ENCODE data around the gene ZNF780B. TPM values are rescaled to one million over a fixed set of nuclear protein-coding genes. Genes with fewer than 3 reads are reported as not detected.

ZNF780B gene
- total and polyA plus RNA-seq, 11 donors, result 4.7 to 35.2 (median 17.3) TPM

DNA sequence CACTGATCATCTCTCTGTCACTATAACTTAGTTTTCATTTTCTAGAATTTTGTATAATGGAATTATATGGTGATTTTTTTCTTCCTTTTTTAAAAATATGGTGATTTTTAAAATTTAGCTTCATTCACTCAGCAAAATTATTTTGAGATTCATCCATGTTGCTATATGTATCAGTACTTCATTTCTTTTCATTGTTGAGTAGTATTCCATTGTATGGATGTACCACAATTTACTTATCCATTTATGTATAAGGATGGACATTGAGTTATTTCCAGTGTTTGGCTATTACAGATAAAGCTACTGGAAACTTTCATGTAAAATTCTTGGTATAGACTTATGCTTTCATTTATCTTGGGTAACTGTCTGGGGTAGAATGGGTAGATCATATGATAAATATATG lies 46.4 kb downstream of the ZNF780B start:
- no peak overlapping the region for H3K27ac ChIP-seq
- H3K9me3 ChIP-seq, result peaks cover 0 to 55% (median 31%) of the 10 kb centered on the region in 12 donors
- H3K27me3 ChIP-seq, result no peaks in the 10 kb centered on the region
- peaks cover 10 to 86% (median 70%) of the 10 kb centered on the region in 9 donors for H3K36me3 ChIP-seq
- TF ChIP-seq POLR2A (IDR thresholded peaks at IDR 0.05), result no peak
- DNase-seq (no peak), ATAC-seq (no peak)
- no peak overlapping the region for H3K4me3 ChIP-seq
- intact Hi-C loops (cut with DNase I), result loop anchor here in 2 of 10 donors (10.0 kb wide), 1 partner anchor 45 kb away; the partner anchor contains the start of gene ZNF780B (in 2 of the 2)
- H3K4me1 ChIP-seq, result peaks cover 0 to 16% (median 8%) of the 10 kb centered on the region in 12 donors

DNA sequence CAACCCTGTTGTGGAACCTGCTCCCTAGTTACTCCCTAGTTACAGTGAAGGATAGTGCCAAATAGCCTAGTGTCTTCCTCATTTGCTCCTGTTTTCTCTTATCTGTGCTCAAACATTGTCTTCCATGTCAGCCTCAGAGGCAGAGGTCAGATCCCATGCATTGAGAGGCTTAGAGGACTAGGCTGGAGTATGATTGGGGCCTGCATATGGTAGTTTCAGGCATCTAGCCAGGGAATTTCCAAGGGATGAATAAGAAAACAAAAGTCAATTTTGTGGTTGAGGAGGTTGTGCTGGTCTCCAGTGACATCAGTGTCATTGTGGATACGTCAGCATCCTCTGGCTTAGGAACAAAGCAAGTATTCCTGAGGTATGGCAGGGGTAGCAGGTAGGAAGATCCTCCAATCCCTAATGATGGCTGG lies 49.7 kb downstream of the ZNF780B start:
- WGBS, 4 donors, result 51 to 65% (median 55%) methylated on average over 1 of the region's 1 CpG
- H3K4me1 ChIP-seq, result peaks cover 0 to 17% (median 8%) of the 10 kb centered on the region in 12 donors
- no peak overlapping the region for H3K4me3 ChIP-seq
- TF ChIP-seq POLR2A (IDR thresholded peaks at IDR 0.05), result no peak
- TF ChIP-seq, protein P1, sequence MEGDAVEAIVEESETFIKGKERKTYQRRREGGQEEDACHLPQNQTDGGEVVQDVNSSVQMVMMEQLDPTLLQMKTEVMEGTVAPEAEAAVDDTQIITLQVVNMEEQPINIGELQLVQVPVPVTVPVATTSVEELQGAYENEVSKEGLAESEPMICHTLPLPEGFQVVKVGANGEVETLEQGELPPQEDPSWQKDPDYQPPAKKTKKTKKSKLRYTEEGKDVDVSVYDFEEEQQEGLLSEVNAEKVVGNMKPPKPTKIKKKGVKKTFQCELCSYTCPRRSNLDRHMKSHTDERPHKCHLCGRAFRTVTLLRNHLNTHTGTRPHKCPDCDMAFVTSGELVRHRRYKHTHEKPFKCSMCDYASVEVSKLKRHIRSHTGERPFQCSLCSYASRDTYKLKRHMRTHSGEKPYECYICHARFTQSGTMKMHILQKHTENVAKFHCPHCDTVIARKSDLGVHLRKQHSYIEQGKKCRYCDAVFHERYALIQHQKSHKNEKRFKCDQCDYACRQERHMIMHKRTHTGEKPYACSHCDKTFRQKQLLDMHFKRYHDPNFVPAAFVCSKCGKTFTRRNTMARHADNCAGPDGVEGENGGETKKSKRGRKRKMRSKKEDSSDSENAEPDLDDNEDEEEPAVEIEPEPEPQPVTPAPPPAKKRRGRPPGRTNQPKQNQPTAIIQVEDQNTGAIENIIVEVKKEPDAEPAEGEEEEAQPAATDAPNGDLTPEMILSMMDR (IDR thresholded peaks at IDR 0.05), result no peak
- peaks cover 5 to 56% (median 45%) of the 10 kb centered on the region in 9 donors for H3K36me3 ChIP-seq
- intact Hi-C loops (cut with DNase I), result loop anchor here in 2 of 10 donors (10.0 kb wide), 1 partner anchor 49 kb away; the partner anchor contains the start of gene ZNF780B (in 2 of the 2)
- H3K27me3 ChIP-seq, result no peaks in the 10 kb centered on the region
- H3K9me3 ChIP-seq, result peaks cover 0 to 21% (median 6%) of the 10 kb centered on the region in 12 donors
- peak overlapping the region in 11 of 12 donors; percentile 15 to 82 (median 53) for H3K27ac ChIP-seq
- no peak for DNase-seq
- ATAC-seq, result peak in 3 of 4 donors; percentile 34 to 70 (median 61)

DNA sequence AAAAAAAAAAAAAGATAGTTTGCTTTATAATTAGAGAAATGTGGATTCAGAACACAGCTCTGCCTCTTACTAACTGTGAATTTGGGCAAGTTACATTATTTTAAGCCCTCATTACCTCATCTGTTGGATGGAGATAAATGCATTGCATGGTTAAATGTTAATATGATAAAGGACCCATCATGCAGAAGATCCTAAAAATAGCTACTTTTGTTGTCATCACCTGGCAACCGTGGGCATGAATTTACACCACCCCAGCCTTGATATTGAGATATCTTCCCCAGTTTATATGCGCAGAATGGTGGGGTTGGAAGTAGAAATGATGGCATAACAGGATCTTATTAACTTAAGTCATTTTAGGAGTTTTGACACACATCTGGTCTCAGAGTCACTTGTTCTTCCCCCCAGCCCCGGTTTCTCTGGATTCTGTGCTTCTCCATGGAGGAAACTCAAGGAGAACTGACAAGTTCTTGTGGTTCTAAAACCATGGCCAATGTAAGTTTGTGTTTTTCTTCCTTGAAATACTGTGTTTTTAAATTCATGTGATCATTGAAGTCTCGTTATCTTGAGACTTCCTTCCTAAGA lies 50.2 kb downstream of the ZNF780B start:
- ATAC-seq (peak; percentile 68 to 85 (median 72)), DNase-seq (peak in 1 of 5 donors; percentile 12)
- TF ChIP-seq, protein P1 (IDR thresholded peaks at IDR 0.05), result no peak
- no peak for TF ChIP-seq POLR2A (IDR thresholded peaks at IDR 0.05)
- Histone ChIP-seq H3K27ac (peak overlapping the region in 11 of 12 donors; percentile 15 to 82 (median 53)), H3K9me3 (peaks cover 0 to 17% (median 6%) of the 10 kb centered on the region in 12 donors), H3K4me3 (no peak overlapping the region), H3K4me1 (peaks cover 0 to 17% (median 8%) of the 10 kb centered on the region in 12 donors), H3K27me3 (no peaks in the 10 kb centered on the region), H3K36me3 (peaks cover 5 to 51% (median 40%) of the 10 kb centered on the region in 9 donors)
- 55 to 67% (median 60%) methylated on average over 4 of the region's 4 CpGs for WGBS, 4 donors
- intact Hi-C loops (cut with DNase I), result loop anchor here in 2 of 10 donors (10.0 kb wide), 1 partner anchor 49 kb away; the partner anchor contains the start of gene ZNF780B (in 2 of the 2)

DNA sequence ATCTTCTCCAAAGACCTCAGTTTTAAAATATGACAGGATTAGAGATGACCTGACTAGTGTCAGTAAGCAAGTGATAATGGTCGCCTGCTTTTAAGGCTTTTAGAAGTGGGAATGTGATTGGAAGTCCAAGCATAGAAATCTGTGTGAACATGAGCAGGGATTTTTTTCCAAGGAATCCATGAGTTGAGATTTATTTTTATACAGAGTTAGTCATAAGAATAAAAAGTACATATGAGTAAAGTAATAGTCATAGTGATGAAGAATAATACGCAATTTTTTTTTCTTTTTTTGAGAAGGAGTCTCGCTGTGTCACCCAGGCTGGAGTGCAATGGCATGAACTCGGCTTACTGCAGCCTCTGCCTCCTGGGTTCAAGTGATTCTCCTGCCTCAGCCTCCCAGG lies 57.5 kb downstream of the ZNF780B start:
- H3K4me1 ChIP-seq, result peaks cover 0 to 22% (median 15%) of the 10 kb centered on the region in 12 donors
- intact Hi-C loops (cut with DNase I), result loop anchor here in 1 of 10 donors (5.0 kb wide), 1 partner anchor 59 kb away; the partner anchor contains the start of gene ZNF780B
- peaks cover 0 to 23% (median 0%) of the 10 kb centered on the region in 9 donors for H3K36me3 ChIP-seq
- no peak for ATAC-seq
- no peaks in the 10 kb centered on the region for H3K27me3 ChIP-seq
- no peak for DNase-seq
- no peak for TF ChIP-seq POLR2A (IDR thresholded peaks at IDR 0.05)
- TF ChIP-seq, protein P1 (IDR thresholded peaks at IDR 0.05), result no peak
- H3K27ac ChIP-seq, result no peak overlapping the region
- peaks cover 0 to 8% (median 1%) of the 10 kb centered on the region in 12 donors for H3K9me3 ChIP-seq
- no peak overlapping the region for H3K4me3 ChIP-seq
- WGBS, 4 donors, result 83 to 97% (median 92%) methylated on average over 4 of the region's 4 CpGs

Data from heart left ventricle (tissue), 16 donors.